DMS53 (cell line): ENCODE results near the gene NSL1.

ENCODE experiments used
- DNase-seq: peaks from one replicate; lab custom pipeline; 2025; lab: John Stamatoyannopoulos, UW

The NSL1 gene

DNA sequence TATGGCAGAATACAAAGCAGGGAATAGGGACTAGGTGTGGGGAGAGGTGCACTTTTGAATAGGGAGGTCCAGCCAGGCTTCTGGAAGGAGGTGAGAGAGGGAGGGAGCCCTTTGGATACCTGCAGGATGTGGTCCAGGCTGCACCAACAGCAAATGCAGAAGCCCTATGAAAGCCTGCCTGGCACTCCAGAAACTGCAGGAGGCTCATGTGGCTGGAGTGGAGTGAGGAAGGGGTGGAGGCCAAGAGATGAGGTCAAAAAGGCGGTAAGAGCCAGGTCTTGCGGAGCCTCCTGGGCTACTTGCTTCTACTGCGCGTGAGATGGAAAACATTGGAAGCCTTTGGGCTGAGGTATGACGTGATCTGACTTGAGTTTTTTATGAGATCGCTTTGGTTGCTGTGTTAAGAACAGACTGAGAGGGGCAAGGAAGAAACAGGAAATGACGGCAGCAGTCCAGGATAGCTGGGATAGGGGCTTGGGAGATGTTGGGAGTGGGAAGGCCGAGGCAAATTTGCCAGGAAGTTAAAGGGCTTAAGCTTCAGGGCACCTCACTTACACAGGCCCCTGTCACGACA lies 87.5 kb downstream of the NSL1 start:
- no peak for DNase-seq

DNA sequence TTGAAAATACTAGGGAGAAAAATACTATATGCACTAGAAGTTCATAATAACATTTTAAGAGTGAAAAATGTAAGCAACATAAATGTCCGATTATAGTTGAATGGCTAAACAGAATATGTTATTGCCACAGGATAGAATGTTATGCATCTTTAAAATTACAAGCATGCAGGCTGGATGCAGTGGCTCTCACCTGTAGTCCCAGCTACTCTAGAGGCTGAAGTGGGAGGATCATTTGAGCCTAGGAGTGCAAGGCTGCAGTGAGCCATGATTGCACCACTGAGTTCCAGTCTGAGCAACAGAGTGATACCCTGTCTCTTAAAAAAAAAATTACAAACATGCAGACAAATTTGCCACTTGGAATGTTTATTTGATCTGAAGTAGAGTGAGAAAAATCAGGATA lies 88.9 kb downstream of the NSL1 start:
- peak; percentile 30 for DNase-seq

DNA sequence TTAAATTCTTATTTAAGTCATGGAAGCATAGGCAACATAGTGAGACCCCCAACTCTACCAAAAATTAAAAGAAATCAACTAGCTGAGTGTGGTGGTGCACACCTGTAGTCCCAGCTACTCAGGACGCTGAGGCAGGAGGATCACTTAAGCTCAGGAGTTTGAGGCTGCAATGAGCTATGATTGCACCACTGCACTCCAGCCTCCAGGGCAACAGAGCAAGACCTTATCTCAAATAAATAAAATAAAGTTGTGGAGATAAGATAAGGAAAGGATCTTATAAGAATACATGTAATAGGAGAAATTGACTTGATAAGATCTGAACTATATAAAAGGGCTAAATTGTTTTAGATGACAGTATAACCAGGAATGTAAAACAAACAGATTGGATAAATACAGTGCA lies 89.7 kb downstream of the NSL1 start:
- DNase-seq = peak; percentile 26

DNA sequence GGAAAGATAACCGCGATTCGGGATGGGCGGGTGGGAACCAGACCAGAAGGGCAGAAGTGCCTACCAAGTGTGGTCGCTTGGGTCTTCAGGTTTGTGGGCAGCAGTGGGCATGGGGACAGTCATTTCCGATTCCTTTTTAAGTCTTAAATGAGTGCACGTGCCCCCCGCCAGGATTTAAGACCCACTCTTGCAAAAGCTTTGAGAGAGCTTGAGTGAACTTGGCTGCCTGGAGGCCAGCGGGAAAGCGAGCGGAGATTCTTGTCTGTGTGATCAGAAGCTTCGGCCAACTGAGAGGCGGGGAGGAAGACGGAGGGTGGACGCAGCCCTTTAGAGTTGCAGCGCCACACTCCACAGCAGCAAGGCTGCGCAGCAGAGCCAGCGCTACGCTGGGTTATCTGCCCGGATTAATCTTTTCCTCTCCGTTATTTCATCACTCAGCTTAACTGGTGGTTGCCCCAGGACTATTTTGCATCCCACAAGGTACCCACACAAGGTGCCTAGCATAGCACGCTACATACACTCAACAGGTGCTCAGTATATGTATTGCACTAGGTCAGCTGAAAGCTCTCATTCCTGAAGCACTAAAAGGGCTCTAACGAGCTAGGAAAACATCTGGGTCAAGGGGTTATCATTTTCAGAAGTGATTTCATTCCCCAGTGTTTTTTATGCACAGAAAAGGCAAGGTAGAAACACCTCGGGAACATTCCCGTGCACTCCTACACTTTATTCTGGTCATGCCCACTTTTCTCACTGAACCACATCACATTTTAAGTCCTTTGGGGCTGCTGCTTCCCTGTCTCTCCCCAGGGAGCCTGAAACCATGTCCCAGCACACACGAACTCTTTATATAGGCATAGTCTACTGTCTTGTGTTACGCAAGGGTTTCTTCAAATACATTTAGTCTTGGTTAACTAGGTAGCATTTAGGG lies 90.4 kb downstream of the NSL1 start:
- DNase-seq = peak; percentile 57

DNA sequence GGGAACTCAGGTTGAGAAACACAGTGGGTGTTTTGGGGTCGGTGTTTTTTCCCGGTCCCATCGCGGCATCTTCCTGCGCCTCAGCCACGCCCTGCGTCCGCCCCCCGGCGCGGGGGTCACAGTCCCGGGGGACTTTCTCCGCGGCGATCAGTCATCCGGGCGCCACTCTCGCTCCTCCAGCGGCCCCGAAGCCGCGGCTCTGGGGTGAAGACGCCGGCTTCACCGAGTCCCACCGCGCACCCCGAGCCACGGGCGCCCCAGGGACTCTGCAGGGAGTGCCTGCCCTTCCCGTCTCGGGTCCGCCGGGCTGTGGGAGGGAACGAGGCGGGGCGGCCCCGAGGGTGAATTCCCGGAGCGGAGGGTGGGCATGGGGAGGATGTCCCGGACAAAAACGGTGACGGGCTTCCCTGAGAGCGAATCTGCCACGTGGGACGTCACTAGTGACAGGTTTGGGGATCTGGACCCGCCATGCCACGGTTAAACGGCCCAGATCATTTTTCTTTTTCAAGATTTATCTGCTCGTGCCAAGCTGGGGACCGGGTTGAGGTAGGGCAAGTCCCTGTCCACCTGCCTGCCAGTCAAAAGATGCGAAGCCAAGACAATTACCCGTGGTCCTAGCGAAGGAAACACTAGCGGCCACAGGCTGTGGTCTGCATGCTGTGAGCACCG lies 91.2 kb downstream of the NSL1 start:
- DNase-seq = peak; percentile 65

DNA sequence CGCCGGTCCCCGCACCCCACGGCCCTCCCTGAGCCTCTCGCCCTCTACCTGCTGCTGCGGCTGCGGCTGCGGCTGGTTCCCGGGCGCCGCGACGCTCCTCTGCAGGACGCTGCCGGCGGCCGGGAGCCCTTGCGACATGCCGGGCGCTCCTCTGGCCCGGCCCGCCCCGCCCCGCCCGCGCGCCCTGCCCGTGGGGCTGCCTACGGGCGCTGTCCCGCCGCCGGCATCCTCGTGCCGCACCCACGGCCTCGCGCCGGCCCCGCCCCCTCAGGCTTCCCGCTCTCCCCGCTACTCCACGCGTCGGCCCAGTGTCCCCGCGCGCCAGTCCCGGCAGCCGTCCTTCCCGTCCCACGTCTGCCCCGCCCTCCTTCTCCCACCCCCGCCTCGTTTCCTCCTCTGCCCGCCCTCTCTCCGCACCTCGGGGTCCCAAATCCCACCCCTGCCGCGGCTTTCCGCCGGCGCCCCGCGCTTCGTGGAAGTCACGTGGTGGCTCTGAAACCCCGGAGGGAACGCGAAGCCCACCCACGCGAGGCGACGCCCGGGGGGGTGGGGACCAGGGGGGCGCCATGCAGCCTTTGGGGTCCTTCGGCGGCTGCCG lies 91.9 kb downstream of the NSL1 start, which contains the start of gene BATF3:
Gene BATF3, minus strand, starts transcription at position 216 of the 598 bp plus-strand sequence. Its CDS starts 78 bp downstream, at position 138.
- DNase-seq = peak; percentile 86

DNA sequence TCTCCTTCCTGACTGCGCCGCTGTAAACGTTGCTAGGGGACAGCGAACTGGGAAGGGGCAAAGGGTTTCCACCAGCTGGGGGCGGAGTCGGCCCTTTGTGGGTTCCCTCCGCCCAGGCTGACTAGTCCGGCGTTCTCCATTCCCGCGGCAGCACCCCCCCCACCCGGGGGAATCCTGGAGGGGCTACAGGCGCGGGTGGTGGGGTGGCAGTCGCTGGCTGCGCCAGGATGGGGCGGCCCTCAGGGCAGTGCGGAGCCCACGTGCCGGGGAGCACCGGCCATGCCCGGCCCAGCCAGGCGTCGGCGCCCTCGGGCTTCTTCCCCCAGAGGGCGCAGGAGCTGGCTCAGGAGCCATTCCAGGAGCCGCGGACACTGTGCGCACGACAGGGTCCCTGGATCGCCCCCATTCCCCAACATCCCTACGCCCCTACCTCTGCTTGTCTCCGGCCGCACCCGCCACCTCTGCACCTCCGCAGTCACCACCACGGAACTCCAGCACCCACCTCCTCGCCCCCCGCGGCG lies 92.4 kb downstream of the NSL1 start:
- DNase-seq = peak; percentile 92

DNA sequence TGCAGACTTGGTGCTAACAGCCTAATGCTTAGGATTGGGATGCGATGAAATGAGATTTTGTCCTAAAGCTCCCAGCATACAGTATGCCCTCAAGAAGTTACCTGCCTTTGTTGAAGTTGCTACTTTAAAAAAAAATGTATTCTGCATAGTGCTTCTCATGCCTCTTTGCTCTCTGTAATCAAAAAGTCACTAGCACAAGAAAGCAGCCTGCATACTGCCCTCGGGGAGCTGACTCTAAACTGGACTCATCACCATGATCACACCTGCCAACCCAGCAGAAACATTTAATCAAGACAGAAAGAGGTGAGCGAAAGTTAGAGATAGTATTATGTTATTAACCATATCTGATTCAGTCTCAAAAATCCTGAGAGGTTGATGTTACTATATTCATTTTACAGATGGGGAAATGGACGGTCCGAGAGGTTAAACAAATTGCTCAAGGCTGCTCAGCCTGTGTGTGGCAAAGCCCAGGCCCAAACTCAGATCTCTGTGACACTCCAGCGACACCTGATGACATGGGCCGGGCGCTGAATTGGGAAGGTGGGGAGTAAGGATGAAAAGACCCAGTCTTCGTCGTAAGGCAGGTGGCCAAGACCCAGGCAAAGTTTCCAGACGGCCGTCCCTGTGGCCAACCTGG lies 93.0 kb downstream of the NSL1 start:
- DNase-seq = peak; percentile 61

DNA sequence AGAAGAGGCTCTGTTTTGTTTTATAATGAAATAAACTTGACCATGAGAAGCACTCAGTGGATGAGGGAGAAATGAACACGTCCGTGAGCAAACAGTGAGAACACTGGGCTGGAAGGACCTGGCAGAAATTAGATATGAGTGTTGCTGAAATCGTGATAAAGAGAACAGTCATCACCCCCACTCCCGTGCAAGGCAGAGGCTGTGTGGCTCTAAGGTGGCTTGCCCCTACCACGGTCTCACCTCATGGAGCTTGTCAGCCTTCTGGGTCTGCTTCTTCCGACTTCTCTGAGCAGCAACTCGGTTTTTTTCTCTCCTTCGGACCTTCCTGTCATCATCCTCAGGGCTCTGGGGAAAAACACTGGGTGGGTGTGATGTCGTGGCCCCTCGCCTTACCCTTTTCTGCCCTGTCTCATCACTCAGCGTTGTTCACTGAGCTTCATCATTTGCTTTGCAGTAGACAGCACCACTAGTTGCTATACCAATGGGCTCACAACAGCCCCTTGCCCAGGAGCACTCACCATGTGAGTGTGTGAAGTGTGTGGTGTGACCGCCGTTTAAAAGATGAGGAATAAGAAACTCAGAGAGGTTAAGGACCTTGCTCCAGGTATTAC lies 94.8 kb downstream of the NSL1 start:
- no peak for DNase-seq

DNA sequence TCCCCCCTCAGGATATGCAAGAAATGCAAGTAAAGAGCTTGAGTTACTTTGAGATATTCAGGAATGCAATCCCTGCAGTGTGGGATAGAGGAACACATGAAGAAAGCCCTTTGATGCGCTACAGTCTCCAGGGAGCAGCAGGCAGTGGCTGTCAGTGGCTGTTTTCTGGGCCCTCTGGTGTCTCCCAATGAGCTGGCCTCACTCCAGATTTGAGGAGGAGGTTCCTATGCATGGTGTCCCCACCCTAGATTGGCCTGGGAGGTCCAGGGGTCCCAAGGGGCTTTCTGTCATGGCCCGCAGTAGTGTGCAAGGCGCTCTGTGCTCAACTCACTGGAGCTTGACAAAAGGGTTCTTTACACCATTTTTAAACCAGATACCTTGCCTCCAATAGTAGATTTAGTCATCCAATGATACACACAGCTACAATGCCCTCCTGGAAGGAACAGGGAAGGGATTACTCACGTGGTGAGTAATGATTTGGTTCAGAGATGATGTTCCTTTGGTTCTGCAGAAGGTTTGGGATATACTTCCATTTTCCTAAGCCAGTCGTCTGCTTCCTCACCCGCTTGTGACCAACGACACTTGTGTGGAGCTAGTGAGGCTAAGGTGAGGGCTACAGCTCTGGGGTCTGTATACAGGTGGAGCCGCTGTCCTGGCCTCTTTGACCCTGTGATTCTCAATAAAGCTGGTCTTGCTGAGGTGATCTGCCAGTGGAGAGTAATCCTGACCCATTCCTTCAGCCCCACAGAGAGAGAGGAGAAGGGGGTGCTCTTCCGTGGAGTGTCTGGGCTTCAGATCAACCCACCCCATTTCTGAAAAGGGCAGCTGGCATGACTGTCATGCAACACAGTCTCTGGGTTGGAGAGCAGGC lies 98.6 kb downstream of the NSL1 start:
- no peak for DNase-seq

DNA sequence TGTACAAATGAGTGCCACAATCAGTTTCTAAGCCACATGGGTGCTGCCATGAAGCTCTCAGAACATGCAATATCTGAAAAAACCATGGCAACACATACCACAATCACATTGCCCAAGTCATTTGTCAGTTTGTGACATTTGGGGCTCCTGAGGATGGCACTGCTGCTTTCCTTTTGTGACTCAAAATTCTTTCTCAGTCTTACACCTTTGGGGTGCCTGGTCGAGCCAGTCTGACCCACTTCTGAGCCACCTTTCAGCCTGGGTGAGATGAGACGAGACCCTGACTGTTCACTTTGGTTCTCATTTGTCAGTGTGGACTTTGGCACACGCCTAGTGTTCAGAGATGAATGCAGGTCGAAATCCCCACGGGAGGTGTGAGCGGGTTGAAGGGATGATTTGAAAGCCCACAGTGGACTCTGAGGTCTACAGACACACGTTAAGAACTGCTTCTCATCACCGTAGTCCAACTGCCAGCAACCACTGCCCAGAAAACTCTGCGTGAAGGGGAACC lies 100.0 kb downstream of the NSL1 start:
- DNase-seq = no peak

DNA sequence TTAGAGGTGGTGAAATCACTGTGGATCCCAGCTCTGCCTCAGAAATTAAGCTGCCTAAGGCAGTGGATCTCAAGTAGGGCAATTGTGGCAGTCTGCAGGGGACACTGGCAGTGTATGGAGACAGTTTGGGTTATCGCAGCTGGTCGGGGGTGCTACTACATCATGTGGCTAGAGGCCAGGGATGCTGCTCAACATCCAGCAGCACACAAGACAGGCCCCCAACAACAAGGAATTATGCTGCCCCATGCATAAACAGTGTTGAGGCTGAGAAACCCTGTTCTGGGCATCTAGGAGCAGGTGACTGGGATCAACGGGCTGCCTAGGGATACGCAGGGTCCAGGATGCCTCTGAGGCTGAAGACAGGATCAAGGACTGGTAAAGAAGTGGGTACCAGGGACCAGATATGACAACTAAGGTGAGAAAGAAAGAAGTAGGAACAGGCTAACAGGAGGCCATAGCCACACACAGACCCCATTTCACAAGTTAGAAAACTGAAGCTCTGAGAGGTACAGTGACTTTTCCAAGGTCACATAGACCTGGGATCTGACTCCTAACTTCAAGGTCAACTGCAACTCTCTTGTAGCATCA lies 100.7 kb downstream of the NSL1 start:
- no peak for DNase-seq

DNA sequence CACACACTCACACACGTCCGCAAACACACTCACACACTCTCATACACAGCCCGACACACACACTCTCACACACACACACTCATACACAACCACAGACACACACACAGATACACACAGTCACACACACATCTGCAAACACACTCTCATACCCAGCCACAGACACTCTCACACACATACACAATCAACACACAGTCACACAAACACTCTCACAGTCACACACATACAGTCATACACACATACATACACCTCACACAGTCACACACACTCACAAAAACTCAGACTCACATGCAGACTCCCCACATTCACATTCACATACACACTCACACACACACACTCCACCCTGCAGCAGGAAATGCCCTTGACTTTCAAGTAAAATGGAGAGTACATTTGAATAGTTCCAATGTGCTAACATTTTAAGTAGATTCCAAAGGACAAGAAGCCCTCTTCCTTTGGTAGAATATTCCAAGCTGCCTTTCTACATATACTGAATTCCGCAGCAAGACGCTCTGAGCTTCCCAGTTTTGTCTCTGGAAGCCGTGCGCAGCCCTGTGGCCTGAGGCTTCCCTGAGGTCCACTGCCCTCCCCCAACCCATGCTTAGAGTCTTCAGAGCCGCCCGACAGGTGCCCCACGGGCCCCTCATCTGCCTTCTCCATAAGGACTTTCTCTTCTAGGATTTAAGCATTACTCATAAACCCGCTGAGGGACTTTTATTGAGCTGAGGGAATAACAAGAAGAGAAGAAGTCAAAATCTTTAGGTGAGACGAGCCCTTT lies 101.6 kb downstream of the NSL1 start:
- no peak for DNase-seq

DNA sequence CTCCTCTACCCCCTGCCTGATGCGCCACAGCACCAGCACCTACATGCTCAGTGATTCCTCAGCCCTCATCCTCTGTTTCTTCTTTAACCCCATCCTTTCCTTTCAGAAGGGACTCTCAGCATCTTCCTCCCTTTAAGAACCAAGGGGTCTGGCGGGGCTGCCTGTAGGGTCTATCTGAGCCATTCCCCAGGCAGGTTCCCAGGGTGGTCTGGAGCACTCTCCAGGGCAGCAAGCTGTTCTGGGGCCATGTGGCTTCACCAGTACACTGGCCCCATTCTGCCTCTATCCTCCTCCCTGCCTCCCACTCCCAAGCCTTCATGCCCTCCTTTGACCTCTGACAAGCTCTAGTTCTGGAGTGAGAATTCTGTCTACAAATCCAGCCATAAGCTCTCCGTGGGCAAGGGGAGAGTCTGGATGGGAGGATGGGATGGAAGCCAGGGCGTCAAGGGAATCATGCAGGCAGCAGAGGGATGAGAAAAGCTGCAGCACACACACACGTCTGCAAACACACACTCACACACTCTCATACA lies 102.3 kb downstream of the NSL1 start:
- DNase-seq = no peak

DNA sequence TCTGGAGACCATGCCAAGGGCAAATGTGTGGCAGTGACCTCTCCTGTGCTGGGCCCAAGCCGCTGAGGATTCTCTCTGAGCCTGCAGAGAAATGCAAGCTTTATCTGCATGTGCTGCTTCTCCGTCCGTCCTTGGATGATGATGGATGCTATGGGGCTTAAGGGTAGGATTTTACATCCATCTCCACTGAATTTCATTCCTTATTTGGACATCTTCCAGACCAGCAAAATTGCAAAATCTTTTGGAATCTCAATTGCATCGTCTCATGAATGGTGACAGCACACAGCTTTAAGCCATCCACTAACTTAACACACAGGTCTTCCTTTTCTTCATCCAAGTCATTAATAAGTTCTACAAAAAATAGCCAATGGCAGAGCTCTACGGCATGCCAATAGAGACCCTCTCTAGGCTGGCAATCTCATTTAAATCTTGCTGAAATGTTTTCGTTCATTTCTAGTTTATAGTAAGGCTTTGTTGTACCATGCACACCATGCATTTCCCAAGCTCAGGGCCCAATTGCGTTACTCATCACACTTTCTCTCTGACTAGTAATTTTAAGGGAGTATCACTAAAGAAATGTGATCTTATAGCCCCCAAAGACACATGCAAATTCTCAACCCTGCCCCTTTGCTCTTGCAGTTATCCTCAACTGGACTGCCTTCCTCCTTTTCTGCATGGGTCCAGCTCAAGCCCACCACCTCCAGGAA lies 103.1 kb downstream of the NSL1 start:
- DNase-seq = no peak

DNA sequence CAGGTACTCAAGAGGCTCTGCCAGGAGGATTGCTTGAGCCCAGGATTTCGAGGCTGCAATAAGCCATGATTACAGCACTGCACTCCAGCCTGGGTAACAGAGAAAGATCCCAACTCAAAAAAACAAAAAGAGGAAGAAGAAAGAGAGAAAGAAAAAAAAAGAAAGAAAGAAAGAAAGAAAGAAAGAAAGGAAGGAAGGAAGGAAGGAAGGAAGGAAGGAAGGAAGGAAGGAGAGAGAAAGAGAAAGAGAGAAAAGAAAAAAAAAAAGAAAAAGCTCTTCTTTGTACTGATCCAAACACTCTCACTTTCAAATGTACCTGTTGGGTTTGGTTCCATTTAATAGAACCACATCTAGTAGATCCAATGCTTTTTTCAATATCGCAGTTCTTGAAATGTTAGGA lies 103.8 kb downstream of the NSL1 start:
- DNase-seq = no peak

DNA sequence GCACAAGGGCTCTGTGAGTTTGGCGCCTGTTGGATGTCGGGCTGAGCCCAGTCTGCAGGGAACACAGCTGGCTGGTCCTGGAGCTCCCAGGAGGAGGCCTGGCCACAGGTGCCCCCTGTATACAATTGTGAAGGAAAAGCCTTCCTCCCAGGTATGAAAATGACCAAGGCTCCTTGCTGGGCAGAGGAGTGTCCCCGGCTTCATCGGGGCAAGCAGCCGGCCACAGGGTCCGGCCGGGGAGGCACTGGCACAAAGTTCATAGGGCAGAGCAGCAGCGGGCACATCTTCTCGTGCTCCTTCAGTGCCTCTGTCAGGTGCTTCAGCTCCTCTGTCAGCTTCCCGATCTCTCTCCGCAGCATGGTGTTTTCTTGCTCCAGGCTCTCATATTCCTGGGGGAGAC lies 105.0 kb downstream of the NSL1 start:
- no peak for DNase-seq

DNA sequence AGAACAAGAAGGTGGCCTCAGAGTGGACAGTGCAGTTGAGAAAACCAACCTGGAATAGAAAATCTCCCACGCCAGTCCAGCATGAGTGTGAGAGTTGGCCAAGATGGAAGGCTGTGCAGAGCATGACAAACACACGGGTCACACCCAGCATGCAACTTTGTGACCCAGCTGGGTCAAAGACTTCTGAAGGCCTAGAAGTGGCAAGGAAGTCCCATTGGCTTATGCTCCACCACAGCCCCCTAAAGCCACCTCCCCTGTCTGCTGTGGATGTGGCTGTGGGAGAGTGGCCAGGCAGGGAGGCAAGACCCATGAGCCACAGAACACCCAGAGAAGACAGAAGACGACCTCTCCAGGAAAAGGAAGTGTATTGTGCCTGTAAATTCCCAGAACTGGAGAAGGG lies 105.5 kb downstream of the NSL1 start:
- no peak for DNase-seq
